Stimulated activated CD8-positive, alpha-beta memory T cell treated with anti-CD3 and anti-CD28 coated beads, Interleukin-7, amount 100 ng/mL, for 24 hours (primary cell): ENCODE measurements around the gene GNG14.
A peak's percentile ranks its signal among the peaks of the same experiment; 100 is the strongest.
"Not testable (repeated sequence)": the region's sequence is repeated elsewhere in the genome, so short reads cannot be mapped to it uniquely, and the experiment has no call there.

ENCODE experiments used
- DNase-seq: peaks from one replicate; pipeline ENCODE4 v3.0.0-alpha.2; 2020; ENCODE audit warnings: low read depth

The GNG14 gene

DNA sequence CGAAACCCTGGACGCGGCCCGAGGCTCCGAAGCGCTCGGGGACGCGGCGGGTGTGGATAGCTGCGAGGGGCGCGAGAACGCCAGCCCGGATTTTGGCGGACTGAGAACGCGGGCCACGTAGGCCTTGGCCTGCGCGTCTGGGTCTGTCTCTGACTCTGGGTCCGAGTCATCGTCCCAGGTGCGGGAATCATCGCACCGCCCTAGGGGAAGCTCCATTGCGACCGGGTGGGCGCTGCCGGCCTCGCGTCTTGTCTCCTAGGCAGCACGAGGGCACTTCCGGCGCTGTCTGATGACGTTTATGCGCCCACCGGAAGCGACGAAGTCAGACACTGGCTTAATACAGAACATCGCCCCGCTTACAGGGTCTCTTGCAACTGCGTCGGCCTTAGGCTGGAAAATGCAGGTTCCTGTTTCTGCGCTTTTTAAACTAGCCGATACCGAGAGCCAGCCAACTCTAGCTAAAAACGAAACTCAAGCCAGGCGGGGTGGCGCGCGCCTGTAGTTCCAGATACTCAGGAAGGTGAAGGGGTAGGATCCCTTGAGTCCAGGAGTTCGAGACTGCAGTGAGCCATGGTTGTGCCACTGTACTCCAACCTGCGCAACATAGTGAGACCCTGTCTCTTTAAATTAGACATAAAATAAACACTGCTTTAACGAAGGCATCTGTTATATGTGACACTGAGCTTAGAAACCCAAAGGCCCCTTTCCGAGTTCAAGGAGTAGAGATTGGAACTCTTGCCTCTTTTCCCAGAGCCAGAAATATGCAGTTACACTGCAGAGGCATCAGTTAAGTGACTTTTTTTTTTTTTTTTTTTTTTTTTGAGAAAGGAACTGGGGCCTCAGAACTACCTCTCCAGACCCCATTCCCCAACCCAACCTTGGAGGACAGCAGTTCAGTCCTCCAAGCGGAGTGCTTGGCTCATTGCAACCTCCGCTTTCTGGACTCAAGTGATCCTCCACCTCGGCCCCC, 8.9 kb downstream of the GNG14 start, which contains the start of gene FBXW9:
Gene FBXW9 (minus strand): TSS at position 266 of the 970 bp plus-strand sequence. CDS start 50 bp downstream, at position 216.
- peak; percentile 99 for DNase-seq

- DNase-seq = not testable (repeated sequence)
Measured at GRCh38 chr19:12697425-12697824, 9.6 kb downstream of the GNG14 start.

GRCh38 chr19:12698138-12698537, 10.3 kb downstream of the GNG14 start:
- DNase-seq = no peak

DNA sequence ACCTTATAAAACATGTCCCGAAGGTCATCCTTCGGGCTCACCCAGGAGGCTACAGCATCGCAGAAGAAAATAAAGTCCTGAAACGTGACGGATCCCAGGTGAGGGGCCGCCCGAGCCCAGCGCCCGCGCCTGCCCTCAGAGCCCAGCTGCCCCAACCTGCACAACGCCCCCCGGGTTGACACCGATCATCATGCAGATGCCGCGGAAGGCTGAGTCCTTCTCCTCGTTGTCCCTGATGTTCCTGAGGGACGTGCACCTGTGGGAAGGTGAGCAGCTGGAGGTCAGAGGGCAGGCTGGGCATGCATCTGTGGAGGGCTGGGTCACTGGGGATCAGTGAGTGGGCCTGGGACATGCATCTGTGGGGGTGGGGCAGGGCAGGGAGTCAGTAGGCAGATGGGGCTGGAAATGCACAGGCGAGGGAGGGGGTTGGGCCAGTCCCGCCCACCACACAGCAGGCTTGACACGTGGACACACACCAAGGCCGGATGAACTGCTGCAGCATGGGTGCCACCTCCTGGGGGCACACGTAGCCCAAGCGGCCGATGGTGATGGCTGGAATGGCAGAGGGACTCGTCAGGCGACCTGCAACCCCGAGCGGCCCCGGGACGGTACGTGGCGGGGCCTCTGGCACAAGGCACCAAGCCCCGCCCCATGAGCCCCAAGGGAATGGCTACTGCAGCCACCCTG, 13.9 kb downstream of the GNG14 start:
- DNase-seq = no peak

DNA sequence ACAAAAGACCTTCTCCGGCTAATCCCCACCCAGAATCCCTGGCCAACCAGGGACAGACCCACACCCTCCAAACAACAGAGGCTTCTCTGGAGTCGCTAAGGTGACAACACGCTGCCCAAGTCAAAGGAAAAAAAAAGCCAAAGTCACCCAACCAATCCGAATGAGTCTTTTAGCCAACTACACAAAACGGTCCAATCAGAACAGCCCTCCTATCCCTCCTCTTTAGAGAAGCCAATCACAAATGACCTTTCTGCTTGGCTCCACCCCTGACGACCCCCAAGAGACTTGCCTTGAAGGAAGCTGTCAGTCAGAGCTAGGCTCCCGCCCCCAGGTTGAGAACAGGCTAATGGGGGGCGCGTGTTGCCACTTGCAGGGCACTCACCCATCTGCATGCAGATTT, 15.2 kb downstream of the GNG14 start:
- DNase-seq = no peak

DNA sequence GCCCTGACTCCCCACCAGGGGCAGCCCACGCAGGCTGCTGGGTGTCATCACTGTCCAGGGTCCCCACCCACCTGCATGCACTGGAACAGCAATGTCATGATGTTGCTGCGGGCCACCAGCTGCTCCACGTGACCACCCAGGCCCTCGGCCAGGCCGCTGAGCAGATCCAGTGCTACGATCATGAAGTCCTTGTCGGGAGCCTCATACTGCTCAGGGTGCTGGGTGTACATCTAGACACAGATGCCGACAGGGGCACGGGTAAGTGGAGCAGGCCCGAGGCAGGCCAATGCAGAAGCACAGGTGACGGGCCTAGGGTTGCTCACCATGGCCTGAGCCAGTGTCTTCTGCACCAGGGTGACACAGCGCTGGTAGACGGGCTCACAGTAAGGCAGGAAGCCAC, 17.4 kb downstream of the GNG14 start:
- DNase-seq = no peak

DNA sequence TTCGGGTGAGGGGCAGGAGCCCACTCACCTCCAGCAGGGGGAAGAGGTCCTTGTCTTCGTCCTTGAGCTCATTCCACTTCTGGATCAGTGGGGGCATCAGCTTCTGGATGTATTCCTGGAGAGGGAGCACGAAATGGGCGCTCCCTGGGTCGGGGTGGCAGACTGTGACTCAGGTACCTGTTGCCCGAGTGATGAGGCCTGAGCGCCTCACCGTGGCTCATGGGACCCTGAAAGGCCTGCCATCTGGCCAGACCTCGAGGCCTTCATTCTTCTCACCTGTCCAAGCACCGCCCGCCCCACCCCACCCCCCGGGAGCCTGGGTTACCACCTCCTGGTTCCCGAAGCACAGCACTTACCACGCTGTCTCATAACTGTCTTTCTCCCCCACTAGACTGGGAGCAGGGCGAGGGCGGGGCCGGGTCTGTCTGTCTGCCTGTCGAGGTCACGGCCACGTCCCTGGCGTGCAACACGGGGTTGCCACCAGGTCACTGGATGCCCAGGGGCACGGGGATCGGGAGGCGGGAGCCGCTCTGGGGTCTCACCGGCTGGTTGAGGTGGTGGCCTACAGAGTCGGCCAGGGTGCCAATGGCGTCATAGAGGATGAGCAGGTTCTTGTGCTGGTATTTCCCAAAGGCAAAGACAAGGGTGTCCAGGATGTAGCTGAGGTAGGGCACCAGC, 18.0 kb downstream of the GNG14 start:
- no peak for DNase-seq

- no peak for DNase-seq
Measured at GRCh38 chr19:12706332-12706718, 18.5 kb downstream of the GNG14 start.

DNA sequence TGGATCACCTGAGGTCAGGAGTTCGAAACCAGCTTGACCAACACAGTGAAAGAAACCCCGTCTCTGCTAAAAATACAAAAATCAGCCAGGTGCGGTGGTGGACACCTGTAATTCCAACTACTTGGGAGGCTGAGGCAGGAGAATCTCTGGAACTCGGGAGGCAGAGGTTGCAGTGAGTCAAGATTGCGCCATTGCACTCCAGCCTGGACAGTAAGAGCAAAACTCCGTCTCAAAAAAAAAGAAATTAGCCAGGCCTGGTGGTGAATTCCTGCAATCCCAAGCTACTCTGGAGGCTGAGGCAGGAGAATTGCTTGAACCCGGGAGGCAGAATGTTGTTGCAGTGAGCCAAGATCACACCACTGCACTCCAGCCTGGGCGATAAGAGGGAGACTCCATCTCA, 20.8 kb downstream of the GNG14 start:
- DNase-seq = no peak

DNA sequence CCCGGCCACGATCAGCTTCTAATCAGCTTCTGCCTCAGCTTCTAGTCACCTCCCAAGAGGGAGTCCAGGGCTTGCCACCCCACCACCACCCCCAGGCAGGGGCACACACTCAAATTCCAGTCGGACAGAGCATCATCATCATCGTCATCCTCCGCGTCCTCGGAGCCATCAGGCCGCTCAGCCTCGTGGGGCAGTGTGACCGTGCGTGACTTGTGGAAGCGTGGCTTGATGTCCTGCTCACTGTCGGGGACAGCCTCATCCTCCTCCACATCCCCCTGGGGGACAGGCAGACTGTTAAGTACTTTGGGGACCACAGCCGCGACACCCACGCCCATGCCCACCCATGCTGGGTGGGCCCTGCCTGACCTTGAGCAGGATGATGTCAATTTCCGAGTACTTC, 23.4 kb downstream of the GNG14 start:
- DNase-seq = no peak

DNA sequence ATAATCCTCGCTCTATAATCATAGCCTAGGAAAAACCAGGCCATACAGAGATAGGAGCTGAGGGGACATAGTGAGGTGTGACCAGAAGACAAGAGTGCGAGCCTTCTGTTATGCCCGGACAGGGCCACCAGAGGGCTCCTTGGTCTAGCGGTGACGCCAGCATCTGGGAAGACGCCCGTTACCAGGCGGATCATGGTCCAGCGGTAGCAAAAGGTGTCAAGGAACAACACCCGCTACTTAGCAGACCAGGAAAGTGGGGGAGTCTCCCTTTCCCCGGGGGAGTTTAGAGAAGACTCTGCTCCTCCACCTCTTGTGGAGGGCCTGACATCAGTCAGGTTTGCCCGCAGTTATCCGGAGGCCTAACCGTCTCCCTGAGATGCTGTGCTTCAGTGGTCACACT, 24.3 kb downstream of the GNG14 start:
- not testable (repeated sequence) for DNase-seq

- not testable (repeated sequence) for DNase-seq
Measured at GRCh38 chr19:12713304-12713703, 25.5 kb downstream of the GNG14 start.

GRCh38 chr19:12715102-12715501, 27.3 kb downstream of the GNG14 start:
- DNase-seq = no peak

DNA sequence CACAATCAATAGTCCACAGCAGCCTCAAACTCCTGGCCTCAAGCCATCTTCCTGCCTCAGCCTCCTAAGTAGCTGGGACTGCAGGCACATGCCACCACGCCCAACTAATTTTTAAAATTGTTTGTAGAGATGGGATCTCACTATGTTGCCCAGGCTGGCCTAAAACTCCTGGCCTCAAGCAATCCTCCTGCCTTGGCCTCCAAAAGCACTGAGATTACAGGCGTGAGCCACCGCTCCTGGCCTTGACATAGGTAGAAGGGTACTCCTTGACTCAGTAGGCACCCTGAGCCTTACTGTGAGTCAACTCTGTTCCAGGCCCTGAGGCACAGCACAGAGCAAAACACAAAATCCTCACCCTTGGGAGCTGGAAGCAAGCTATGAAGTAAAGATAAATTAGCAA, 28.1 kb downstream of the GNG14 start:
- no peak for DNase-seq

DNA sequence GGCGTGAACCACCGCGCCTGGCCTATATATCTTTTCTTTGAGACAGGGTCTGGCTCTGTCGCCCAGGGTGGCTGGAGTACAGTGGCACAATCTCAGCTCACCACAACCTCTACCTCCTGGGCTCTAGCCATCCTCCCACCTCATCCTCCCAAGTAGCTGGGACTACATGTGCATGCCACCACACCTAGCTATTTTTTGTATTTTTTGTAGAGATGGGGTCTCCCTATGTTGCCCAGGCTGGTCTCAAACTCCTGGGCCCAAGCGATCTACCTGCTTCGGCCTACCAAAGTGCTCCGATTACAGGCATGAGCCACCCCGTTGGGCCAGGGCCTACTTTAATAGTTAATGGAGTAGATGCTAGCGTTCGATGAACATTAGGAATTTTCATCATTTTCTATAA, 32.5 kb downstream of the GNG14 start:
- DNase-seq = no peak

GRCh38 chr19:12720851-12721655, 33.3 kb downstream of the GNG14 start:
- no peak for DNase-seq

DNA sequence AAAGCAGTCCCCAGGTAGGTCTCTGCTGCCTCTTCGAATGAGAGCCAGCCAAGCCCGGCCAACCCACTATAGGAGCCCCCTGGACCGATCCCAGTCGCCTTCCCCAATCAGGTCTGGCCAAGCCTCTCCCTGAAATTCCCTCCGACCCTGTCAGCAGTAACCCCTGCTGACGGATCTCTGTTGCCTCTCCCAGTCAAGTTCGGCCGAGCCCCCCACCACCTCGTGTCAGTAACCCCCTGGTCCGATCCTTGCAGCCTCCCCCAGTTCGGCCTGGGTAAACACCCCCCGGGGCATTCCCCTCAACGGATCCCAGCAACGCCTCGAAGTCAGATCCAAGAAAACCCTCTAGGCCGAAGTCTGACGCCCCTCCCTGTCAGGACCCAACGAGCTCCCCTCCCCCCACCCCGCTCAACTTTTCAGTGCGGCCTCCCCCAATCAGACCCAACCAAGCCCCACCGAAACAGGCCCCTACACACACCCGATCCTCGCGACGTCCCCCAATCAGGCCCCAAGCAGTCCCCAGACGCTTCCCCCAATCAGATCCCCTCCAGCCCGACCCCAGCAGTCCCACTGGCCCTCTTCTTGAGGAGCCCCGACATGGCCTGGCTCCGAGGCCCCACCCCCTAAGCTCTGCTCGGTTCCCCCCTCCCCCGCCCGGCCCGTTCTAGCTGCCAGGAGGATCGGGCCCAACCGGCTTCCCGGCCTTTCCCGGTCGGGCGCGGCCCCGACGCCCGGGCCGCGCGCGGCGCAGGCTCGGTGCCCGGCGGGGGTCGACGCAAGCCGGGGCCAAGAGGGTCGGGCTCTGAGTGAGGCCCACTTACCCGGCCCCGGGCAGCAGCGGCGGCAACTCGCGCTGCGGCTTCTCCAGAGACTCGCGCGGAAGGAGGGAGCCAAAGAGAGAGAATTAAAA, 34.1 kb downstream of the GNG14 start:
- DNase-seq = no peak

DNA sequence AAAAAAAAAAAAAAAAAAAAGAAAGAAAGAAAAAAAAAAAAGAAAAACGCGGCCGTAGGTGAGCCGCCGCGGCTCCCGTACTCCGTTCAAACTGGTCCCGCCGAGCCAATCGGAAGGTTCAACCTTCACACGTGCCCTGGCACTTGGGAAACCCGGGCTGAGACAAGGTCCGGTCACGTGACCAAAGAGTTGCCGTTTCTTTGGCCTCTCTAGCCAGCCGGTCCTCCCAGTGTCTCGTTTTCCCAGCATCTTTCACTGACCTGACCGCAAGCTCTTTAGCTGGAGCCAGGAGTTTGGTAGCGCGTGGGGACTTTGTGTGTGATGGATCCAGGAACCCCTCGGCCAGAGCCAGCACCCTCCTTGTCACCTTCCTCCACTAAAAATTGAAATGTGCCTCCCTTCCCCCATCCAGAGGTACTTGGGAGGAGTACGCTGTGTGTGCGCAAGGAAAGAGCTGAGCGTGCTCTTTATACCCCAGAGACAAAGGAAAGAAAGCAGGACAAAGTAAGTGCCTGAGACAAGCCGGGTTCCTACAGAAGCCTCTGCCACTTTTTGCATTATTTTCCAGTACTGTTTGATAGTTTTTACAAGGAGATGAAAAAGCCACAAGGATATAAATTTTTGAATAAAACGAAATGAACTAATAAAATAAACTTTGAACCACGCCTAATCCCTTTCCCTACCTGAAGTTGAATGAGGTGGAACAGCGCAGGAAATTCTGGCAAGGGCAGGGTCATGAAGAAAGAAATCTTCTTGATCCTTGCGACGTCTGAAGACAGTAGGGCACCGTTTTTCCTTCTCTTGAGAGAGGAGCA, 35.0 kb downstream of the GNG14 start:
- peak; percentile 81 for DNase-seq

- no peak for DNase-seq
Measured at GRCh38 chr19:12723381-12723640, 35.5 kb downstream of the GNG14 start.
